ENCODE measurements around the gene NPAS3. TPM values are rescaled to one million over a fixed set of nuclear protein-coding genes. Genes with fewer than 3 reads are reported as not detected.

The NPAS3 gene
- total and polyA plus RNA-seq, 2 of the 13 experiments (the other 11 are each of a cell fraction or from before 2014, with no cell fraction given), result not detected

DNA sequence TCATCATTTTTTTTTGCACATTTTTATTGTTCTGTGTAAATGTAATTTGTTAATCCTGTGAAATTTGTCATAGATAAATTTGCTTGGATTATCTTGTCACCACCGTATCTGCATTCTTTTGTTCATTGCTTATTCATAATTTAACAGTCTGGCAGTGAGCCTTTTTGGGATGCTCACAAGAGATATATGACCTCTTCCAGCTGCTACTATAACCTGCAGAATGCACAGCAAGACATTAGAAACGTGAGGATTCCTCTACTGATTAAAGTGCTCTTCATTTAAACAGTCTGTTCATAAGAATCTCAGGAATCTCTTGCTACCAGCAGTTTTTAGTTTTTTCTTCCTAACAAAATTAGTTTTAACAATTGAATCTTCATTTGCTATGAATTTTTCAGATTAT, 9.1 kb downstream of the NPAS3 start (continued):
- TF ChIP-seq ZNF703 (CRISPR knock-in tag; IDR thresholded peaks at IDR 0.05; ENCODE audit: borderline replicate concordance) (no peak), HNRNPK (IDR thresholded peaks at IDR 0.05; ENCODE audit: low read depth, low read length, poor library complexity, severe bottlenecking) (no peak)

GRCh38 chr14:32950584-32950983, 11.9 kb downstream of the NPAS3 start:
- Histone ChIP-seq H4K20me1 (ENCODE audit: insufficient read depth, low read length) (no peaks in the 10 kb centered on the region), H3K27me3 (ENCODE audit: control insufficient read depth in 1 of 2, insufficient read depth in 2 of 2, low read length in 2 of 2) (no peaks in the 10 kb centered on the region), H3K36me3 (replicated peaks in 1 of 2; ENCODE audit: control insufficient read depth in 1 of 2, insufficient read depth in 2 of 2, low read length in 2 of 2) (no peaks in the 10 kb centered on the region), H3K79me2 (ENCODE audit: insufficient read depth, low read length) (no peaks in the 10 kb centered on the region), H3K9ac (ENCODE audit: insufficient read depth, low read depth, low read length) (no peak overlapping the region), H3K4me2 (ENCODE audit: low read depth, low read length) (no peak overlapping the region), H3K27ac (ENCODE audit: extremely low read length, insufficient read depth, low read length) (no peak overlapping the region), H3K9me3 (ENCODE audit: low read length) (no peaks in the 10 kb centered on the region), H2AFZ (ENCODE audit: low read length) (no peak overlapping the region), H3K4me3 (replicated peaks in 1 of 3; ENCODE audit: insufficient read depth in 1 of 3, low read depth in 2 of 3, low read length in 3 of 3) (no peak overlapping the region), H3K4me1 (ENCODE audit: insufficient read depth, low read length) (no peaks in the 10 kb centered on the region)
- TF ChIP-seq FIP1L1 (IDR thresholded peaks at IDR 0.05; ENCODE audit: borderline replicate concordance, insufficient read depth, low read depth, low read length), result no peak
- TF ChIP-seq MAFF (IDR thresholded peaks at IDR 0.05; ENCODE audit: low read depth, low read length), result peak; percentile 64; the same call in 1 of the 2 replicates
- TF ChIP-seq MAFK (conservative IDR thresholded peaks at IDR 0.05 in 1 of 2, IDR thresholded peaks at IDR 0.05 in 1 of 2; ENCODE audit: low read length in 2 of 2), result peak; percentile 67 to 81
- no peak for DNase-seq (ENCODE audit: low spot score)
- BruUV-seq (replicated peaks), result no TSS peak
- ATAC-seq, result no peak
- intact Hi-C loops (cut with micrococcal nuclease; ENCODE audit: unreplicated experiment), result no loop called here
- no peak for FAIRE-seq
- in situ Hi-C loops (cut with HindIII; ENCODE audit: extremely low pct_ligation_motif_present, low pct_unique_long_range_greater_than_20kb), result no loop called here
- 3% methylated on average over 2 of the region's 2 CpGs for WGBS (ENCODE audit: low lambda C conversion rate)
- POLR2A ChIA-PET, result no interaction called here
- CTCF ChIA-PET (ENCODE audit: low intra/inter-chr PET ratio, low total read pairs), result no interaction called here

- Histone ChIP-seq H2AFZ (ENCODE audit: low read length) (no peak overlapping the region), H3K79me2 (ENCODE audit: insufficient read depth, low read length) (no peaks in the 10 kb centered on the region), H3K27me3 (ENCODE audit: control insufficient read depth in 1 of 2, insufficient read depth in 2 of 2, low read length in 2 of 2) (no peaks in the 10 kb centered on the region), H3K4me1 (ENCODE audit: insufficient read depth, low read length) (no peaks in the 10 kb centered on the region), H3K9ac (ENCODE audit: insufficient read depth, low read depth, low read length) (no peak overlapping the region), H3K36me3 (replicated peaks in 1 of 2; ENCODE audit: control insufficient read depth in 1 of 2, insufficient read depth in 2 of 2, low read length in 2 of 2) (no peaks in the 10 kb centered on the region), H3K4me3 (replicated peaks in 1 of 3; ENCODE audit: insufficient read depth in 1 of 3, low read depth in 2 of 3, low read length in 3 of 3) (no peak overlapping the region), H3K27ac (ENCODE audit: extremely low read length, insufficient read depth, low read length) (no peak overlapping the region), H3K4me2 (ENCODE audit: low read depth, low read length) (no peak overlapping the region), H3K9me3 (ENCODE audit: low read length) (no peaks in the 10 kb centered on the region), H4K20me1 (ENCODE audit: insufficient read depth, low read length) (no peaks in the 10 kb centered on the region)
- no peak for FAIRE-seq
- ChIA-PET CTCF (ENCODE audit: low intra/inter-chr PET ratio, low total read pairs) (no interaction called here), POLR2A (no interaction called here)
- intact Hi-C loops (cut with micrococcal nuclease; ENCODE audit: unreplicated experiment) (no loop called here), in situ Hi-C loops (cut with HindIII; ENCODE audit: extremely low pct_ligation_motif_present, low pct_unique_long_range_greater_than_20kb) (no loop called here)
- BruUV-seq (replicated peaks), result no TSS peak
- no peak for ATAC-seq
- DNase-seq (ENCODE audit: low spot score), result no peak
- WGBS (ENCODE audit: low lambda C conversion rate), result 2% methylated on average over 3 of the region's 3 CpGs
- TF ChIP-seq TEAD2 (CRISPR knock-in tag; IDR thresholded peaks at IDR 0.05) (no peak), TBL1XR1 (IDR thresholded peaks at IDR 0.05; ENCODE audit: borderline replicate concordance, low read length, partially characterized antibody) (no peak), ZNF281 (CRISPR knock-in tag; IDR thresholded peaks at IDR 0.05; ENCODE audit: borderline replicate concordance) (no peak), KAT8 (CRISPR knock-in tag; IDR thresholded peaks at IDR 0.05) (no peak)
Observed at GRCh38 chr14:32967421-32967820, 28.7 kb downstream of the NPAS3 start.

Measured in HepG2 (cell line).